CD14-positive monocyte (primary cell): ENCODE results near the gene BRMS1L. TPM values are rescaled to one million over a fixed set of nuclear protein-coding genes. Genes with fewer than 3 reads are reported as not detected.

ENCODE experiments used
- DNase-seq, 3 donors: peaks; one replicate each; pipeline ENCODE4 v3.0.0-alpha.2; 2011 to 2022
- H2AFZ ChIP-seq: 2 replicates; pipeline ENCODE4 v1.6.0; 2012; ENCODE audit warnings: mild to moderate bottlenecking, low read depth, low read length, inconsistent platforms; ENCODE audit not compliant: insufficient read depth, poor library complexity, severe bottlenecking
- H3K27ac ChIP-seq, 2 donors: 1 replicate in 1 of 2; 2 replicates in 1 of 2; pipeline ENCODE4 v1.5.1; 2012 to 2013; ENCODE audit warnings: low read length in 2 of 2, control low read depth in 1 of 2, inconsistent platforms in 1 of 2, low read depth in 1 of 2, mild to moderate bottlenecking in 1 of 2
- H3K27me3 ChIP-seq, 2 donors: one replicate each; pipeline versions ENCODE4 v1.6.0 to v1.6.1; 2011 to 2013; ENCODE audit warnings: low read length in 2 of 2; ENCODE audit not compliant: control insufficient read depth in 2 of 2, insufficient read depth in 2 of 2
- H3K36me3 ChIP-seq, 2 donors: replicated peaks in 1 of 2; 1 replicate in 1 of 2; 2 replicates in 1 of 2; pipeline versions ENCODE4 v1.5.1 to v1.6.1; 2012 to 2013; ENCODE audit warnings: low read length in 2 of 2, control low read depth in 1 of 2, inconsistent platforms in 1 of 2, mild to moderate bottlenecking in 1 of 2; ENCODE audit not compliant: insufficient read depth in 2 of 2, control insufficient read depth in 1 of 2
- H3K4me1 ChIP-seq, 2 donors: 1 replicate in 1 of 2; 2 replicates in 1 of 2; pipeline versions ENCODE4 v1.5.1 to v1.6.1; 2012 to 2013; ENCODE audit warnings: low read length in 2 of 2, control low read depth in 1 of 2, inconsistent platforms in 1 of 2, mild to moderate bottlenecking in 1 of 2, moderate library complexity in 1 of 2; ENCODE audit not compliant: insufficient read depth in 2 of 2, control insufficient read depth in 1 of 2
- H3K4me2 ChIP-seq: replicated peaks from 2 replicates; pipeline ENCODE3; 2012; ENCODE audit warnings: low read length, moderate library complexity, mild to moderate bottlenecking; ENCODE audit not compliant: poor library complexity, severe bottlenecking; ENCODE audit errors: extremely low read depth
- H3K4me3 ChIP-seq, 3 experiments: fragments of 200-600 bp in 1 of 3; sonication (generic) in 1 of 3; replicated peaks in 1 of 3; 1 replicate in 2 of 3; 2 replicates in 1 of 3; pipeline ENCODE4 v1.5.1; 2011 to 2013; ENCODE audit warnings: low read length in 3 of 3, mild to moderate bottlenecking in 3 of 3, control low read depth in 2 of 3, low read depth in 2 of 3, inconsistent platforms in 1 of 3, moderate library complexity in 1 of 3
- H3K79me2 ChIP-seq: 2 replicates; pipeline ENCODE4 v1.6.0; 2012; ENCODE audit warnings: mild to moderate bottlenecking, control low read depth, inconsistent platforms, low read length, moderate library complexity; ENCODE audit not compliant: insufficient read depth
- H3K9ac ChIP-seq: 2 replicates; pipeline ENCODE4 v1.6.0; 2017; ENCODE audit warnings: low read length, mild to moderate bottlenecking; ENCODE audit not compliant: insufficient read depth, poor library complexity, severe bottlenecking
- H3K9me3 ChIP-seq, 2 donors: replicated peaks in 1 of 2; 1 replicate in 1 of 2; 2 replicates in 1 of 2; pipeline versions ENCODE4 v1.5.1 to v1.6.1; 2012 to 2013; ENCODE audit warnings: low read length in 2 of 2, control low read depth in 1 of 2; ENCODE audit not compliant: control insufficient read depth in 1 of 2, insufficient read depth in 1 of 2
- H4K20me1 ChIP-seq: 2 replicates; pipeline ENCODE4 v1.6.0; 2012; ENCODE audit warnings: mild to moderate bottlenecking, low read length, control low read depth, moderate library complexity; ENCODE audit not compliant: insufficient read depth
- H3K27ac Mint-ChIP-seq, 7 donors: one replicate each; pipeline ENCODE4 v1.8.0; 2020; ENCODE audit warnings: mild to moderate bottlenecking in 7 of 7, mixed read lengths in 7 of 7, moderate library complexity in 6 of 7, inconsistent platforms in 2 of 7
- H3K27me3 Mint-ChIP-seq, 3 donors: one replicate each; pipeline ENCODE4 v1.8.0; 2021 to 2022; ENCODE audit warnings: low read depth in 3 of 3, mild to moderate bottlenecking in 3 of 3, mixed read lengths in 3 of 3, moderate library complexity in 3 of 3, inconsistent platforms in 1 of 3
- H3K36me3 Mint-ChIP-seq, 2 donors: one replicate each; pipeline ENCODE4 v1.8.0; 2020; ENCODE audit warnings: mixed read lengths in 2 of 2, inconsistent platforms in 1 of 2, mild to moderate bottlenecking in 1 of 2
- H3K4me1 Mint-ChIP-seq: one replicate; pipeline ENCODE4 v1.8.0; 2020; ENCODE audit warnings: mild to moderate bottlenecking, mixed read lengths
- H3K4me3 Mint-ChIP-seq, 2 donors: one replicate each; pipeline ENCODE4 v1.8.0; 2020; ENCODE audit warnings: mild to moderate bottlenecking in 2 of 2, mixed read lengths in 2 of 2, moderate library complexity in 1 of 2
- H3K9me3 Mint-ChIP-seq, 7 donors: one replicate each; pipeline ENCODE4 v1.8.0; 2020 to 2022; ENCODE audit warnings: mixed read lengths in 7 of 7, mild to moderate bottlenecking in 6 of 7, moderate library complexity in 6 of 7, inconsistent platforms in 2 of 7
- CTCF ChIP-seq: fragments of 200-600 bp; IDR thresholded peaks from one replicate; pipeline ENCODE4 v1.8.0; 2022; ENCODE audit warnings: antibody characterized with exemption, mild to moderate bottlenecking
- WGBS: methylation state at CpG from one replicate; pipeline ENCODE4 v1.1.5; 2013; ENCODE audit warnings: missing lambda C conversion rate; ENCODE audit not compliant: insufficient coverage; 5-methylcytosine and 5-hydroxymethylcytosine counted together
- intact Hi-C, 2 donors: fragments of 100-400 bp; cut with micrococcal nuclease; formaldehyde crosslinking; loops; one replicate each; pipeline versions ENCODE4 v1.15.0 to v1.15.1; 2023
- polyA plus RNA-seq, 3 donors: library from polyadenylated mRNA; depleted of rRNA in 1 of 3; unstranded in 2 of 3; stranded (reverse) in 1 of 3; fragments of 300-500 nt in 2 of 3; fragments of >200 nt in 1 of 3; fragmentation: Illumina TruSeq in 2 of 3; gene quantifications; 1 replicate in 2 of 3; 2 replicates in 1 of 3; pipeline ENCODE4 v1.2.3, GENCODE V29; 2012 to 2021

The BRMS1L gene
- polyA plus RNA-seq, 3 donors = 0.86 to 2.1 (median 1.7) TPM

GRCh38 chr14:35866595-35867279 is 40.6 kb downstream of the BRMS1L start:
- no peak overlapping the region for H3K4me2 ChIP-seq
- DNase-seq = no peak
- no peaks in the 10 kb centered on the region for H3K27me3 ChIP-seq
- no peak overlapping the region for H3K4me3 ChIP-seq
- H4K20me1 ChIP-seq = no peaks in the 10 kb centered on the region
- WGBS = no CpG with 5 or more reads among the region's 2 CpGs
- intact Hi-C loops = no loop called here
- peaks cover 3 to 23% of the 10 kb centered on the region in 2 donors for H3K36me3 ChIP-seq
- peaks cover 22 to 30% of the 10 kb centered on the region in 2 donors for H3K36me3 Mint-ChIP-seq
- H3K4me3 Mint-ChIP-seq = no peak overlapping the region
- no peaks in the 10 kb centered on the region for H3K9me3 Mint-ChIP-seq
- H3K27ac ChIP-seq = no peak overlapping the region
- no peak overlapping the region for H2AFZ ChIP-seq
- TF ChIP-seq CTCF = no peak
- H3K27ac Mint-ChIP-seq = peak overlapping the region in 1 of 7 donors; percentile 8
- peaks cover 4% of the 10 kb centered on the region for H3K4me1 Mint-ChIP-seq
- H3K4me1 ChIP-seq = no peaks in the 10 kb centered on the region
- H3K9ac ChIP-seq = no peak overlapping the region
- H3K79me2 ChIP-seq = no peaks in the 10 kb centered on the region
- H3K9me3 ChIP-seq = no peaks in the 10 kb centered on the region
- no peaks in the 10 kb centered on the region for H3K27me3 Mint-ChIP-seq

GRCh38 chr14:35867280-35867629 is 41.1 kb downstream of the BRMS1L start:
- no CpG with 5 or more reads among the region's 2 CpGs for WGBS
- Histone ChIP-seq H3K9ac (no peak overlapping the region), H4K20me1 (no peaks in the 10 kb centered on the region), H3K9me3 (no peaks in the 10 kb centered on the region), H3K27ac (no peak overlapping the region), H3K36me3 (peaks cover 3 to 23% of the 10 kb centered on the region in 2 donors), H2AFZ (no peak overlapping the region), H3K4me3 (no peak overlapping the region), H3K27me3 (no peaks in the 10 kb centered on the region), H3K4me2 (no peak overlapping the region), H3K4me1 (no peaks in the 10 kb centered on the region), H3K79me2 (no peaks in the 10 kb centered on the region)
- H3K4me3 Mint-ChIP-seq = no peak overlapping the region
- no peak for DNase-seq
- intact Hi-C loops = no loop called here
- H3K9me3 Mint-ChIP-seq = no peaks in the 10 kb centered on the region
- TF ChIP-seq CTCF = no peak
- H3K27me3 Mint-ChIP-seq = no peaks in the 10 kb centered on the region
- no peak overlapping the region for H3K27ac Mint-ChIP-seq
- H3K36me3 Mint-ChIP-seq = peaks cover 22 to 30% of the 10 kb centered on the region in 2 donors
- H3K4me1 Mint-ChIP-seq = peaks cover 4% of the 10 kb centered on the region
